Panc1 (cell line): ENCODE results near the gene RNF6.

Experiments used
- CTCF ChIP-seq: fragments of 450-650 bp; IDR thresholded peaks from 2 replicates; pipeline ENCODE4 v1.5.1; 2017; ENCODE audit warnings: mild to moderate bottlenecking
- POLR2AphosphoS5 ChIP-seq: IDR thresholded peaks from 2 replicates; pipeline ENCODE4 v1.6.1; 2012; ENCODE audit warnings: mild to moderate bottlenecking, low read depth, low read length, moderate library complexity
- TCF7L2 ChIP-seq: IDR thresholded peaks from 2 replicates; pipeline ENCODE4 v1.6.1; 2011; ENCODE audit warnings: mild to moderate bottlenecking, low read depth, low read length, inconsistent platforms
- TF ChIP-seq, protein P1 (sequence below), 2 experiments: IDR thresholded peaks; 2 replicates each; pipeline ENCODE4 v1.6.1; 2011 to 2012; ENCODE audit warnings: low read depth in 2 of 2, control low read depth in 1 of 2, low read length in 1 of 2, mild to moderate bottlenecking in 1 of 2, moderate library complexity in 1 of 2; ENCODE audit not compliant: insufficient read depth in 1 of 2

GRCh38 chr13:26220575-26220974, 1.5 kb downstream of the RNF6 start:
- no peak for TF ChIP-seq CTCF
- no peak for TF ChIP-seq POLR2AphosphoS5
- no peak for TF ChIP-seq TCF7L2
- TF ChIP-seq, protein P1, sequence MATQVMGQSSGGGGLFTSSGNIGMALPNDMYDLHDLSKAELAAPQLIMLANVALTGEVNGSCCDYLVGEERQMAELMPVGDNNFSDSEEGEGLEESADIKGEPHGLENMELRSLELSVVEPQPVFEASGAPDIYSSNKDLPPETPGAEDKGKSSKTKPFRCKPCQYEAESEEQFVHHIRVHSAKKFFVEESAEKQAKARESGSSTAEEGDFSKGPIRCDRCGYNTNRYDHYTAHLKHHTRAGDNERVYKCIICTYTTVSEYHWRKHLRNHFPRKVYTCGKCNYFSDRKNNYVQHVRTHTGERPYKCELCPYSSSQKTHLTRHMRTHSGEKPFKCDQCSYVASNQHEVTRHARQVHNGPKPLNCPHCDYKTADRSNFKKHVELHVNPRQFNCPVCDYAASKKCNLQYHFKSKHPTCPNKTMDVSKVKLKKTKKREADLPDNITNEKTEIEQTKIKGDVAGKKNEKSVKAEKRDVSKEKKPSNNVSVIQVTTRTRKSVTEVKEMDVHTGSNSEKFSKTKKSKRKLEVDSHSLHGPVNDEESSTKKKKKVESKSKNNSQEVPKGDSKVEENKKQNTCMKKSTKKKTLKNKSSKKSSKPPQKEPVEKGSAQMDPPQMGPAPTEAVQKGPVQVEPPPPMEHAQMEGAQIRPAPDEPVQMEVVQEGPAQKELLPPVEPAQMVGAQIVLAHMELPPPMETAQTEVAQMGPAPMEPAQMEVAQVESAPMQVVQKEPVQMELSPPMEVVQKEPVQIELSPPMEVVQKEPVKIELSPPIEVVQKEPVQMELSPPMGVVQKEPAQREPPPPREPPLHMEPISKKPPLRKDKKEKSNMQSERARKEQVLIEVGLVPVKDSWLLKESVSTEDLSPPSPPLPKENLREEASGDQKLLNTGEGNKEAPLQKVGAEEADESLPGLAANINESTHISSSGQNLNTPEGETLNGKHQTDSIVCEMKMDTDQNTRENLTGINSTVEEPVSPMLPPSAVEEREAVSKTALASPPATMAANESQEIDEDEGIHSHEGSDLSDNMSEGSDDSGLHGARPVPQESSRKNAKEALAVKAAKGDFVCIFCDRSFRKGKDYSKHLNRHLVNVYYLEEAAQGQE (IDR thresholded peaks at IDR 0.05; ENCODE audit: insufficient read depth in 1 of 2, low read depth in 2 of 2, low read length in 1 of 2) = no peak
